Measurements from ENCODE around the gene MAN1C1. TPM values are rescaled to one million over a fixed set of nuclear protein-coding genes. Genes with fewer than 3 reads are reported as not detected.
A peak's percentile ranks its signal among the peaks of the same experiment; 100 is the strongest.

Gene MAN1C1
- total and polyA plus RNA-seq, 7 donors, result 1.8 to 6.7 (median 2.0) TPM

- no peak for TF ChIP-seq CTCF (IDR thresholded peaks at IDR 0.05)
- 57 to 73% (median 63%) methylated on average over 8 of the region's 8 CpGs for WGBS, 3 donors
- DNase-seq (no peak), ATAC-seq (no peak)
- Histone ChIP-seq H3K9me3 (no peaks in the 10 kb centered on the region), H3K27ac (no peak overlapping the region), H3K4me3 (no peak overlapping the region), H3K4me1 (peaks cover 13% of the 10 kb centered on the region), H3K27me3 (ENCODE audit: insufficient read depth in 3 of 3, low read length in 2 of 3) (no peaks in the 10 kb centered on the region), H3K36me3 (ENCODE audit: insufficient read depth in 1 of 2, low read depth in 1 of 2) (no peaks in the 10 kb centered on the region)
- intact Hi-C loops (cut with DNase I), result no loop called here
Measured at GRCh38 chr1:25765136-25765922, 148.7 kb downstream of the MAN1C1 start.

GRCh38 chr1:25765923-25766589 lies 149.5 kb downstream of the MAN1C1 start:
- Histone ChIP-seq H3K9me3 (no peaks in the 10 kb centered on the region), H3K27ac (peak overlapping the region; percentile 27), H3K36me3 (ENCODE audit: insufficient read depth in 1 of 2, low read depth in 1 of 2) (no peaks in the 10 kb centered on the region), H3K4me3 (no peak overlapping the region), H3K27me3 (ENCODE audit: insufficient read depth in 3 of 3, low read length in 2 of 3) (no peaks in the 10 kb centered on the region), H3K4me1 (peaks cover 16% of the 10 kb centered on the region)
- ATAC-seq, result no peak
- no peak for TF ChIP-seq CTCF (IDR thresholded peaks at IDR 0.05)
- WGBS, 3 donors, result 42 to 70% (median 54%) methylated on average over 13 of the region's 13 CpGs
- no peak for DNase-seq
- intact Hi-C loops (cut with DNase I), result loop anchor here in 1 of 2 donors (2.0 kb wide), 1 partner anchor 31 kb away; no protein-coding TSS in a partner anchor

GRCh38 chr1:25766721-25767436 lies 150.3 kb downstream of the MAN1C1 start:
- H3K27ac ChIP-seq, result peak overlapping the region; percentile 27
- peaks cover 23% of the 10 kb centered on the region for H3K4me1 ChIP-seq
- peak; percentile 60 to 84 (median 76) for ATAC-seq
- intact Hi-C loops (cut with DNase I), result loop anchor here in 1 of 2 donors (2.0 kb wide), 1 partner anchor 30 kb away; no protein-coding TSS in a partner anchor
- 57 to 64% (median 57%) methylated on average over 13 of the region's 13 CpGs for WGBS, 3 donors
- H3K4me3 ChIP-seq, result no peak overlapping the region
- no peaks in the 10 kb centered on the region for H3K27me3 ChIP-seq (ENCODE audit: insufficient read depth in 3 of 3, low read length in 2 of 3)
- no peaks in the 10 kb centered on the region for H3K9me3 ChIP-seq
- TF ChIP-seq CTCF (IDR thresholded peaks at IDR 0.05), result no peak
- DNase-seq, result peak in 1 of 2 donors; percentile 80
- no peaks in the 10 kb centered on the region for H3K36me3 ChIP-seq (ENCODE audit: insufficient read depth in 1 of 2, low read depth in 1 of 2)

- Histone ChIP-seq H3K36me3 (ENCODE audit: insufficient read depth in 1 of 2, low read depth in 1 of 2) (no peaks in the 10 kb centered on the region), H3K4me1 (peaks cover 28% of the 10 kb centered on the region), H3K9me3 (no peaks in the 10 kb centered on the region), H3K27me3 (ENCODE audit: insufficient read depth in 3 of 3, low read length in 2 of 3) (no peaks in the 10 kb centered on the region), H3K4me3 (no peak overlapping the region), H3K27ac (no peak overlapping the region)
- intact Hi-C loops (cut with DNase I), result loop anchor here in 1 of 2 donors (2.0 kb wide), 1 partner anchor 29 kb away; no protein-coding TSS in a partner anchor
- ATAC-seq (no peak), DNase-seq (no peak)
- no peak for TF ChIP-seq CTCF (IDR thresholded peaks at IDR 0.05)
Measured at GRCh38 chr1:25767437-25767770, 150.8 kb downstream of the MAN1C1 start.

Data from psoas muscle (tissue), 8 donors.